Measurements from ENCODE around the gene AGPAT4.
"Not testable (repeated sequence)": the region's sequence is repeated elsewhere in the genome, so short reads cannot be mapped to it uniquely, and the experiment has no call there.

AGPAT4 gene

GRCh38 chr6:161227004-161227960 lies 46.6 kb downstream of the AGPAT4 start:
- DNase-seq (ENCODE audit: low read depth, low spot score) = no peak

- no peak for DNase-seq (ENCODE audit: low read depth, low spot score)
Measured at GRCh38 chr6:161226009-161226964, 47.6 kb downstream of the AGPAT4 start.

GRCh38 chr6:161225681-161226008 lies 48.2 kb downstream of the AGPAT4 start:
- no peak for DNase-seq (ENCODE audit: low read depth, low spot score)

GRCh38 chr6:161224951-161225680 lies 48.7 kb downstream of the AGPAT4 start:
- not testable (repeated sequence) for DNase-seq (ENCODE audit: low read depth, low spot score)

DNA sequence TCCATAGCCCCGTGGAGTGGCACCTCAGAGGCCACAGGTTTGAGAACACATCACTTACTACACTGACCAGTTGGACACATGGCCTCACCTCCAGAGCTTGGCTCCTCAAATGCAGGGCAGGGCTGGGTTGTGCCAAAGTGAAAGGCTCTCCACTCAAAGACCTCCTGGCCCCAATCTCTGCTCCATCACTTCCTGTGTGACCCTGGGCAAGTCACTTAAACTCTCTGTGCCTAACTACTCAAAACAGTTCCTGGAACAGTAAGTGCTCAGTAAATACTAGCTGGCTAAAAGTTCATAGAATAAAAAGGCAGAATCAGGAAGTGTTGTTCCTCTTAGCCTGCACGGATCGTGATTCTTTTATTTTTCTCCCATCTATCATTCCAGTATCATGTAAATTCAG lies 50.2 kb downstream of the AGPAT4 start:
- no peak for DNase-seq (ENCODE audit: low read depth, low spot score)

- no peak for DNase-seq (ENCODE audit: low read depth, low spot score)
Measured at GRCh38 chr6:161222706-161223234, 51.1 kb downstream of the AGPAT4 start.

- DNase-seq (ENCODE audit: low read depth, low spot score) = no peak
Measured at GRCh38 chr6:161220346-161220745, 53.5 kb downstream of the AGPAT4 start.

- DNase-seq (ENCODE audit: low read depth, low spot score) = no peak
Measured at GRCh38 chr6:161219680-161220079, 54.2 kb downstream of the AGPAT4 start.

DNA sequence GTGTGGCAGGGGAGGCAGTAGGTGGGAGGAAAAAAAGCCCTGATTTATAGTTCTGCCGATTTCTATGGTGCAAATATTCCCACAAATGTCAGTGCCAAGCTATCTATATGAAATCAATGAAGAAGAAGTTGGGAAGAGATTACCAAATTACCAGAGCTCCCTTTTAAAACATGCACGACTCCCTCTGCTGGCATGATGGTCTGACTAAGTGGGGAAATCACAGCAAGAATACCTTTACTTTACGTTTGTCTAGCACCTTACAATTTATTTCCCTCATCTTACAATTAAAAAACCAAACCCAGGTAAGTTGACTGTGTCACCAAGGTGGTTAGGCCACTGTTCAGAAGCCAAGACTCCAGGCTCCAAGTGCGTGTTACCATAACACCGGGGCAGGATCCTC lies 55.6 kb downstream of the AGPAT4 start:
- no peak for DNase-seq (ENCODE audit: low read depth, low spot score)

GRCh38 chr6:161217628-161218027 lies 56.2 kb downstream of the AGPAT4 start:
- DNase-seq (ENCODE audit: low read depth, low spot score) = no peak

- DNase-seq (ENCODE audit: low read depth, low spot score) = no peak
Measured at GRCh38 chr6:161216616-161217205, 57.1 kb downstream of the AGPAT4 start.

DNA sequence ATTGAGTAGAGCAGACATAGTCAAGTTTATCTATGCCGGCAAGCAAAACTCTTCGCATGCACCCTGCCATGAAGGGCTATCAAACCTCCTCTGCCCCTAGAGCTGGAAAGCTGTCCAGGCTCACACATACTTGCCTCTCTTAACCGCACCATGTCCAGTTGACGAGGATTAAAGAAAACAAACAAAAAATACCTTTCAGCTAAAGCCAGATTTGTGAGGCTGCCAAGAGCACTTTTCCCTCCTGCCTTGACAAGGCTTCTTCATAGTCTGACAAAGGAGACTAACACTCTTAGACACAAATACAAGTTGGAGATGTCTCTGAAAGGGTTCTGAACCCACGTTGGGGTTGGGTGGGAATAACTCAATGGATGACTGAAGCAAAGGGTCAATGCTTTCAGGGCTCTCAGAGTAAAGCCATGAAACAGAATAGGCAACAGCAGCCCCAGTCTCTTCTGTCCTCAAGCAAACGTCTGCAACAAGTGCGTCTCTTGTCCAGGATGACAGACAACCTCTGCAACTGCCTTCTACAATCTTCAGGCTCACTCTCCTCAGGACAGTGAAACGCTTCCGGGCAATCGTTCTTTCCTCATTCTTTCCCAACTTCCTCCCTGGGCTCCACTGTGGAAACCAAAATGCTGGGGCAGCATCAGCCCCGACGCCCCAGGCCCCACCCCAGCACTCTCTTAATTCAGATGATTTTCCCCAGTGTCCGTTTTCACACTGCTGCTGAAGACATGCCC lies 57.8 kb downstream of the AGPAT4 start:
- DNase-seq (ENCODE audit: low read depth, low spot score) = no peak

DNA sequence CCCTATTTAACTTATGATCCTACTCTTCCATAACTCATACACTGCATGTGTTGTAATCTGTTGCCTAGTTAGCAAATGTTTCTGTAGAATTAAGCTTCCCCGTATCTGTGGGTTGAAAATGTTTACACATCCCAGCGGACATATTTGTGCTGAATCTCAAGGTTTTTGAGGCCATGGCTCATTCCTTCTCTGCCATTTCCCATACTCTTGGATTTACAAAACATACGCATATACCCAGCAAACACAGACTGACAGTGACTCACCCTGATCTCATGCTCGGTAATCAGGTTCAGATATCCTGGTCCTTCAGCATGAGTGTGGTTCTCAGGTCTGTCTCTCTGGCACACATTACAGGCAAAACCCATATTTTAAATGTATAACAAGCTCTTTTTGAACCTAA lies 58.7 kb downstream of the AGPAT4 start:
- DNase-seq (ENCODE audit: low read depth, low spot score) = no peak

- DNase-seq (ENCODE audit: low read depth, low spot score) = no peak
Measured at GRCh38 chr6:161214722-161215121, 59.1 kb downstream of the AGPAT4 start.

DNA sequence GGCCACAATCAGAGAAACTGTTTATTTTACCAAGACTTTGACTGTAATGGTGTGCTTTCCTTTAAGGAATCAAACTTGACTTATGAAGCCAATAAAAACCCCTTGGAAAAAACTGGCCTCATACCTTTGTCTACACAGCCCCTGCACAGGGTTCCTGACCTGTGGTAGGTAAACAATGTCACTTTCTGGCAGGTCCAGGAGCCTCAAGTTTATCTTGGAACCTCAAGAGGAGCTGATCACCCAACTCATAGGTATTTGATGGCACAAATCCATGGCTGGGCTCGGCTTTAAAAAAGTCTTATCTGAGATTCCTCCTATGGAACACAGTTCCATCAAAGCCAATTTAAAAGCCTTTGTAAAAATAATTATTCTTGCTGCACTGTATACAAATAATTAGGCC lies 61.0 kb downstream of the AGPAT4 start:
- DNase-seq (ENCODE audit: low read depth, low spot score) = no peak

DNA sequence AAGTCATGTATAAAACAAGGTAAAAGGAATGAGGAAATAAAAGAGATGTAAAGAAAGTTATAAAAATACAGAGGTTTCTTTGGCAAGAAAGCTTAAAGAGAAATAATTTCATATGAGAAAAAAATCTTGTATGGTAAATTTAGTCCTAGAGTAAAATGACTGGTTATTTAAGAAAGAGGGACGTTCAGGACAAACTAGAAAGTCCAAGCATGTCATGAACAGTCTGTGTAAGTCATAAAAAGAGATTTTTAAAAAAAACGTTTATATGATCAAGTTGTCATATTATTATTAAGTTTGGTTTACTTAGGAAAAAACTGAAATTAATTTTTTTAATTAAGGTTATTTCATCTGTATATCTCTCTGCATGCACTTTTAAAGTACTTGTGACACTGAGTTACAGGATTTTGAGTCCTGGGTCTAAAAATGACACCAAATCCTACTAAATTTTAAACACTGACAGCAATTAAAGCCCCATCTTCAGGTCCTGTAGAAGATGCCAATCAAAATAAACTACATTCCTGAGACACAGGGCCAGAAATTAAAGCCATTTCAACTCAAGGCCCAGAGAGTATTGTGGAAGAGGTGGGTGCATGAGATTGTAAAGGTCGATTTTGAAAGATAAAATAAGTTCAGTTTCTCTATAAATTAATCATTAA lies 62.4 kb downstream of the AGPAT4 start:
- no peak for DNase-seq (ENCODE audit: low read depth, low spot score)

DNA sequence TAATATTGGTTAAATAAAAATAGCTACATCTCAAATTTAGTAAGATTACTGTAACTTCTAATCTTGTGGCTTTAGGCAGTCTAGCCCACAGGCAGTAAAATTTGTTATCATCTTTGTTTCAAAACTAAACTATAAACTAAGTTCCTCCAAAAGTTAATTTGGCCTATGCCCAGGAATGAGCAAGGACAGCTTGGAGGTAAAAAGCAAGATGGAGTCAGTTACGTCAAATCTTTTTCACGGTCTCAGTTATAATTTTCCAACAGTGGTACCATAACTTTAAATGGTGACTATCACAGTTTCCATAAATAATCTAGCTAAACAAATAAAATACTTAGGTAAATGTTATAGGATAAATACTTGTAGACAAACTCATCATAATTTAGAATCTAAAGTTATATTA lies 63.0 kb downstream of the AGPAT4 start:
- DNase-seq (ENCODE audit: low read depth, low spot score) = no peak

- no peak for DNase-seq (ENCODE audit: low read depth, low spot score)
Measured at GRCh38 chr6:161207200-161207599, 66.7 kb downstream of the AGPAT4 start.

DNA sequence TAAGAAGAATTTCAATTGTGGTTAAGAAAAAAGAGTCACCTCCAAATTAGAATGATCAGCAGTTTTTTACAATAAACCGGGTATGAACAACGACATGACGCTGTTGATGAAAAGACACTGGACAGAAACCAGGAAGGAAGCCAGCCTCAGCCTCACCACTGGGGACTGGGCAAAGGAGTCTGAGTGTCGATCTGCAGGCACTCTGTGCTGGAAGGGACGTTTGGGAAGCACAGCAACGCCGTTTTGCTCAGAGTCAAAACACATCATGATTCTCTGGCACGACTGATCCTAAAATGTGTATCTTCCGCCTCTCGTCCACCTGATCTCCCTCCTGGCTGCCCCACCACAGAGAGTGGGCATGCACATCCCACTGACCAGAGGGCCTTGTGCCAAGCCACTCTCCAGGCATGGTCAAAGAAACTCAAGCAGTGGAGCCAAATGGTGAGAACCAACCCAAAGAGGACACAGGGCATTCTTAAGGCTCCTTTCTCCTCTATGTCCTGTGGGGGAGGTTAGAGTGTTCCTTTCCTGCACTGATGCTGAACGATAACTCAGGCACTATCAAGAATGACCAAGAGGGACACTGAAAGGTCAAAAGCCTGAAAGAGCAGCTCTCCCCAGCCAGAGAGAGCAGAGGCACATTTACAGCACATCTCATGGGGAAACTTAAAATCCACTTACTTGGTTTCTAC lies 68.8 kb downstream of the AGPAT4 start:
- DNase-seq (ENCODE audit: low read depth, low spot score) = no peak
